Measurements from ENCODE around the gene CXorf38.

- TF ChIP-seq CTCF (IDR thresholded peaks at IDR 0.05) (no peak), POLR2A (IDR thresholded peaks at IDR 0.05) (no peak)
These were observed 22.1 kb downstream of the CXorf38 start for GRCh38 chrX:40625294-40625693.

Data from ovary (tissue), 3 donors.